GM18526 (cell line): ENCODE measurements around the gene BMPR1B.

Source experiments
- POLR2A ChIP-seq: IDR thresholded peaks from 3 replicates; pipeline ENCODE4 v1.6.1; 2011; ENCODE audit not compliant: insufficient read length; ENCODE audit errors: extremely low read depth

The BMPR1B gene

GRCh38 chr4:95087657-95088455 is 330.1 kb downstream of the BMPR1B start:
- TF ChIP-seq POLR2A, result no peak

GRCh38 chr4:95091272-95091671 is 333.5 kb downstream of the BMPR1B start:
- no peak for TF ChIP-seq POLR2A

- no peak for TF ChIP-seq POLR2A
These were observed 335.0 kb downstream of the BMPR1B start for GRCh38 chr4:95092766-95093165.

GRCh38 chr4:95093460-95093859 is 335.7 kb downstream of the BMPR1B start:
- TF ChIP-seq POLR2A, result no peak

GRCh38 chr4:95093936-95094929 is 336.5 kb downstream of the BMPR1B start:
- TF ChIP-seq POLR2A, result no peak

- TF ChIP-seq POLR2A, result no peak
These were observed 337.7 kb downstream of the BMPR1B start for GRCh38 chr4:95095348-95095974.

- no peak for TF ChIP-seq POLR2A
These were observed 344.5 kb downstream of the BMPR1B start for GRCh38 chr4:95102162-95102790.

- TF ChIP-seq POLR2A, result no peak
These were observed 347.4 kb downstream of the BMPR1B start for GRCh38 chr4:95105112-95105511.

GRCh38 chr4:95105983-95106382 is 348.2 kb downstream of the BMPR1B start:
- TF ChIP-seq POLR2A, result no peak

- TF ChIP-seq POLR2A, result no peak
These were observed 348.7 kb downstream of the BMPR1B start for GRCh38 chr4:95106408-95106928.

- no peak for TF ChIP-seq POLR2A
These were observed 349.2 kb downstream of the BMPR1B start for GRCh38 chr4:95107004-95107403.

- no peak for TF ChIP-seq POLR2A
These were observed 349.9 kb downstream of the BMPR1B start for GRCh38 chr4:95107635-95108034.

- TF ChIP-seq POLR2A, result no peak
These were observed 351.2 kb downstream of the BMPR1B start for GRCh38 chr4:95108883-95109421.

- no peak for TF ChIP-seq POLR2A
These were observed 356.8 kb downstream of the BMPR1B start for GRCh38 chr4:95114521-95114920.

- no peak for TF ChIP-seq POLR2A
These were observed 360.7 kb downstream of the BMPR1B start for GRCh38 chr4:95118497-95118896.

GRCh38 chr4:95120456-95120855 is 362.7 kb downstream of the BMPR1B start:
- TF ChIP-seq POLR2A, result no peak
